COLO829 (cell line): Measurements from ENCODE around the gene SCFD1.
"Not testable (repeated sequence)": the region's sequence is repeated elsewhere in the genome, so short reads cannot be mapped to it uniquely, and the experiment has no call there.

Source experiments
- DNase-seq: peaks from one replicate; pipeline ENCODE4 v3.0.0; 2012; ENCODE audit warnings: low spot score

The SCFD1 gene

GRCh38 chr14:30678926-30679431 lies 56.9 kb downstream of the SCFD1 start:
- no peak for DNase-seq

GRCh38 chr14:30680036-30680435 lies 57.9 kb downstream of the SCFD1 start:
- no peak for DNase-seq

GRCh38 chr14:30680776-30681175 lies 58.7 kb downstream of the SCFD1 start:
- DNase-seq: not testable (repeated sequence)

DNA sequence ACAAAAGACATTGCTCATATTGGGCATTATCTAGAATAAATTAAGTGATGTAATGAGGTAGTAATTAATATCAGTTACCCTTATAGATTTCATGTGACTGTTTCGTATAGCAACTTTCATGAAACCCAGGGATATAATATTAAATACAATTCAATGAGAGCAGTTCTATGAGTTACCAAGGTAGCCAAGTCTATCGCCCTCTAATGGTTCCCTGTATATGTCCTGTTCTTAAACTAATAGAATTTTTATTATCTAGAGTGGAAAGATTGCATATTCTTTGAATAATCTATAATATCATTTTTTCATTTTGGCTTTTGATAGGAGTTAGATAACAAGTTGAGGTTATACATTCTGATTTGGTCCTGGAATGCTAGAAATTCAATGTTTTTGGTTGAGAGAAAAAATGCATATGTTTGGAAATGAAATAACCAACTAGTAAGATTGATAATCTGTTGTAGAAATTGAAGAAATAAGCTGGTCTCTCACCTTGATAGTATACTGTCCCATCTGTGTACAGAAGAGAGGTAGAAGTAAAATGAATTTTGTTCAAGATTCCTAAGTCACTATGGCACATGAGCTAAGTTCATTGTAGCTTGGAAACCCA lies 59.7 kb downstream of the SCFD1 start:
- DNase-seq: no peak

DNA sequence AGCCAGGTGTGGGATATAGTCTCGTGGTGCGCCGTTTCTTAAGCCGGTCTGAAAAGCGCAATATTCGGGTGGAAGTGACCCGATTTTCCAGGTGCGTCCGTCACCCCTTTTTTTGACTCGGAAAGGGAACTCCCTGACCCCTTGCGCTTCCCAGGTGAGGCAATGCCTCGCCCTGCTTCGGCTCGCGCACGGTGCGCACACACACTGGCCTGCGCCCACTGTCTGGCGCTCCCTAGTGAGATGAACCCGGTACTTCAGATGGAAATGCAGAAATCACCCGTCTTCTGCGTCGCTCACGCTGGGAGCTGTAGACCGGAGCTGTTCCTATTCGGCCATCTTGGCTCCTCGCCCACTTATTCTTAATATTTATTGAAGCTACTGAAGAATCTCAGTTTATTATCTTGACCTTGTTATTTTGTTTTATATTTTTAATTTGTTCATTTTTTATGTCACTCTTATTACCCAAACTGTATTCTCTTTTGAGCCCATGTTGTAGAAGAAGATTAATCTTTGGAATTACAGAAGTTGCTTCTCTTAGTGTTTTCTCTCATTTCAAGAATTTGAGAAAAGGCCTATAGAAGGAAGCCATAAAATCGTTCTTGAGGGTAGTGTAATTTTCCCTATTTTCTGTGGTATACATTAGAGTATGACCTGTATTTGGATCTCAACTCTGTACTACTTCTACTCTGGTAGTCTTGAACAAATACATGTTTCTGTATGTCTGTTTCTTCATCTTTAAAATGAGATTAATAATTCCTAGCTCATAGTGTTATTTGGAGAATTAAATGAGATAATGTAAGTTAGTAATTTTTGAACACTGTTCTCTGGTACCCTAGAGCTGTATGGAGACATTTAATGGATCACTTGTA lies 68.6 kb downstream of the SCFD1 start:
- not testable (repeated sequence) for DNase-seq

DNA sequence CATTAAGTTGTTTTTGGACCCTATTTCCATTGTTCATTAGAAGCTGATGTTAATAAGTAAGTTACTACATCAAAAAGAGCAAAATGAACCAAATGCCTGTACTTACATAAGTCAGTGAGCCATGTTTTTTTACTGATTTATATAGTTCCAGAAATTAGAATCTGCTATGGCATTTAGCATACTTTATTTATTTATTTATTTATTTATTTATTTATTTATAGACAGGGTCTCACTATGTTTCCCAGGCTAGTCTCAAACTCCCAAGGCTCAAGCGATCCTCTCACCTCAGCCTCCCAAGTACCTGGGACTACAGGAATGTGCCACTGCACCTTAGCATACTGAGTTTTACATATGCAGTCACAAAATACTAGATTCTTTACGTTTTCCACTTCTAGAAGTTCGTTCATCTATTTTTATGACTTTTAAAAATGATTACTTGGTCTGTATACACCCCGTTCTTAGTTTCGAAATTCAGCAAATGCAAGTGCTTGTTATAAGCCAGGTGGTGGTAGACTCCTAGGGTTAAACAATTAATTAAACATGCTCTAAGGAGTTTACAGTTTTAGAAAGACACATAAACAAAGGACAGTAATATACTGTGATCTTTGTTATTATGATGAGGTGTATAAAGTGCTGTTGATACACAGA lies 69.8 kb downstream of the SCFD1 start:
- no peak for DNase-seq

DNA sequence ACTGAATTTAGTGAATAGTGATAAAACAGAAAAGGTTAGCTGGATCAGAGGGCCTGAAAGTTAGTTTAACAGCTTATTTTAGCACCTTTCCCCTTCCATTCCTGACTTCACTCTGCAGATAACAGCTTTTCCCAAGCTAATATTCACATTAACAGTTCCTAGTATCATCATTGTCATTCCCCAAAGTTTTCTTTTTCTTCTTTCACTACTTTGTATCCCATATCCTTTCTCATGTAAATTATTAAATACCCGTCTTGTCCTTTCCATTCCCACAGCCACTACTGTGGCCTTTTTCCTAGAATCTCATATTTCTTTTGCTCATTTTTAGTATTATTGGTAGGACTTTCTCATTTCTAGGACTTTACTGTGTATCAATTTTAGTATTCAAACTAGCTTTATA lies 70.5 kb downstream of the SCFD1 start:
- no peak for DNase-seq

DNA sequence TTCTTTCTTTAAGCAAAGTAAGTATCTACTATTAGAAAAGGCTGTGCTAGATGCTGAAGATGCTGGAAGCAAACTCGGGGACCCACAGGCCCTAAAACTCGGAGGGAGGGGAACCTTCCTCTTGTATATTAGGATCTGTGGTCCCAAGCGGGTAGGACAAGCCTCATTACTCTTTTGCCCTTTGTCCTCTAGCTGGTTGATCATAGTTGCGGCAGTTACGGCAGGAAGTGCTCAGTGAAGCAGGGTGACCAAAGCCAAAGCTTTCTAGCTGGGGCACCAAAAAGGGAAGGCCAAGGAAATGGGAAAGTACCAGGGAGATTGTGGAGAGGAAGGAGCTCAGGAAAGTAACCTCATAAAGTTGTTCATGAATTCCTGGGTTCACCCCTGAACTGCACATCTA lies 76.3 kb downstream of the SCFD1 start:
- DNase-seq: no peak

GRCh38 chr14:30706704-30707103 lies 84.6 kb downstream of the SCFD1 start:
- no peak for DNase-seq

GRCh38 chr14:30708157-30708556 lies 86.0 kb downstream of the SCFD1 start:
- DNase-seq: no peak

GRCh38 chr14:30709201-30709600 lies 87.1 kb downstream of the SCFD1 start:
- no peak for DNase-seq

GRCh38 chr14:30710876-30711275 lies 88.8 kb downstream of the SCFD1 start:
- DNase-seq: no peak

DNA sequence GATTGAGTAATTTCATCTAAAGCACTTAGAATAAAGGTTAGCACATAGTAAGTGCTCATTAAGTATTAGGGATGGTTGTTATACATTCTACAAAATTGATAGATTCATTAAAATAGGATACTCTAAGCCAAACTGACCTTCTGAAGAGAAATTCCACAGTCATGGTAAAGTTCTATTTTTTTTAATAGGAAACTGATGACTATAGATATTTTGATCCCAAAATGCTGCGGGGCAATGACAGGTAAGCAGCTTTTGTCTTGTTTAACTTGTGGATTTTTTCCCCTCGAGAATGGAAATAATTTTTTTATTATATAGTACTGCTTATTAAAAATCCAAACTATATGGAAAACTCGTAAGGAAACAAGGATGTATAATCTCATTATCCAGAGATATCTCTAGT lies 97.0 kb downstream of the SCFD1 start:
- DNase-seq: no peak

- no peak for DNase-seq
Observed at GRCh38 chr14:30725763-30726162, 103.6 kb downstream of the SCFD1 start.

DNA sequence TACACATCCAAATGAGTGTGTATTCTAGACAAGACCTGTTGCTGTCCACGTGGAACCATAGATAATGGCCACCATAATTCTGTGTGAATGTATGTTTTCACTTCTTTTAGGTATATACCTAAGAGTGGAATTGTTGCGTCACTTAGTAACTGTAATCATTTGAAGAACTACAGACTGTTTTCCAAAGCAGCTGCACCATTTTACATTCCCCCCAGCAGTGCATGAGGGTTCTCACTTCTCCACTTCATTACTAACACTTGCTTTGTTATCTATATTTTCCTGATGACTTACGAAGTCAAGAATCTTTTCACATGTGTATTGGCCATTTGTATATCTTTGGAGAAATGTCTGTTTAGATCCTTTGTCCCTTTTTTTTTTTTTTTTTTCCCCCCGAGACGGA lies 106.4 kb downstream of the SCFD1 start:
- DNase-seq: no peak

GRCh38 chr14:30737916-30738315 lies 115.8 kb downstream of the SCFD1 start:
- DNase-seq: no peak

GRCh38 chr14:30738978-30739377 lies 116.9 kb downstream of the SCFD1 start:
- DNase-seq: no peak

DNA sequence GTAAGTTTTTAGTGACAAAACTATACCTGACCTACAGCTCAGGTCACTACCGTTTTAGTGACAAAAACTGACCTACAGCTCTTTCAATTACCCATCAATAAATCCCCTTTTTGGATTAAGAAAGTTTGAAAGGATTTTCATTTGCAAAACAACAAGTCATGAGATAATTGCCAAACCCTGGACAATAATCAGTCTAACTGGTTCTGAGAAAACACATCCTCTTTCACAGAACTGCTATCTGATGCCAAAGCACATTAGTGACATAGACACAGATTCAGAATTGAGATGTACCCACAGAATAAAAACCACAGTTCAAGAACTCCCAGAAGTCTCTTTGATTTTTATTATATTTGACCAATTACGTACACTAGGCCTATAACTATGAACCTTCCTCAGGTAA lies 126.2 kb downstream of the SCFD1 start:
- no peak for DNase-seq

- DNase-seq: no peak
Observed at GRCh38 chr14:30751646-30752416, 129.7 kb downstream of the SCFD1 start.

DNA sequence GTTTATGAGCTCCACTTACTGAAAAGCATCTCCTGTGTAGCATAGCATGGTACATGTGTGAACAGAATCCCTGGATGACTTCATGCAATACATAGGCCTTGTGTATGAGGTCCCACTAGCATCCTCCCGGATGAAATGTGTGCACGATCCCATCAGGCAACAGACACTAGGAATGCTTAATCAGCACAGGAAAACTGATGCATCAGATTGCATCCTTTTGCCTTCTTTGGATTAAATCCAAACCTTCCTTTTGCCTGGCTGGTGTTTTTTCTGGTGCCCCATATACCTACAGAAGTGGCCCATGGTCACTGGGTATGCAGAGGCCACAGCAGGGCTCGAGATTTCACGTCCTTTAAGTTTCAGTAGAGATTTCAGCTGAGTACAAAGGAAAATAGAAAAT lies 131.3 kb downstream of the SCFD1 start:
- DNase-seq: no peak

DNA sequence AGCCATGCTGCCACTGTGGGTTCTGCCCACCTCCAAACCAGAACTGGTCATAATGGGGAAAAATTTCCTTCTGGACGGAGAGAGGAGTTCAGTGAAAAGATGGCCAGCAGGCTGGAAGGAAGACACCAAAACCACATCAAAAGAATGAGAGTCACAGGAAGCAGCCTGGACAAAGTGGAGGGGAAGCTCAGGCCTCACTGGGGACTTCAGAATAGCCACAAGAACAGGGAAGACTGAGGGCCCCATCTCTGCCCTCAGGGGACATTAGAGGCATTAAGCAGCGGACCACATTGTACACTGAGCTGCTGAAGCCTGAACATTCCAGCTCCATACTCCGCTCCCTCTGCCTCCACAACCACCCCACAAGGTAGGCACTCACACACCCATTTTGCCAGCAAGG lies 132.7 kb downstream of the SCFD1 start:
- DNase-seq: no peak

- DNase-seq: no peak
Observed at GRCh38 chr14:30756594-30756993, 134.5 kb downstream of the SCFD1 start.
